Panc1 (cell line): ENCODE results near the gene KLK14. TPM values are rescaled to one million over a fixed set of nuclear protein-coding genes. Genes with fewer than 3 reads are reported as not detected.

Experiments used
- ATAC-seq: fragments of 200-7000 bp; cut with Tn5 transposase; 2 replicates; pipeline ENCODE4 v1.9.1; 2020; ENCODE audit warnings: mild to moderate bottlenecking, moderate library complexity
- BruUV-seq: library from RNA; stranded (reverse); fragments of 400-500 nt; replicated peaks from 2 replicates; lab custom pipeline; 2021; lab: Mats Ljungman, UMichigan
- CTCF ChIA-PET: fragments of 300-600 bp; sonication (Branson Sonifier 250); formaldehyde crosslinking; loops from one replicate; lab custom pipeline; 2022; ENCODE audit warnings: antibody characterized with exemption; lab: Charles Lee
- POLR2A ChIA-PET: fragments of 300-600 bp; sonication (Branson Sonifier 250); formaldehyde crosslinking; loops from one replicate; lab custom pipeline; 2022; ENCODE audit warnings: antibody characterized with exemption; lab: Charles Lee
- DNase-seq: peaks from one replicate; pipeline ENCODE4 v3.0.0-alpha.2; 2010; ENCODE audit warnings: low read depth, low spot score
- H3K27ac ChIP-seq: 2 replicates; pipeline ENCODE4 v1.5.1; 2011; ENCODE audit warnings: mild to moderate bottlenecking, low read length, inconsistent platforms
- H3K27me3 ChIP-seq: fragments of 200-500 bp; sonication (Bioruptor generic); 2 replicates; pipeline ENCODE4 v1.6.0; 2014; ENCODE audit warnings: low read length, inconsistent platforms; ENCODE audit not compliant: control insufficient read depth, insufficient read depth
- H3K36me3 ChIP-seq: fragments of 200-500 bp; sonication (Bioruptor generic); 2 replicates; pipeline ENCODE4 v1.5.1; 2014; ENCODE audit warnings: inconsistent platforms, mild to moderate bottlenecking, low read length, moderate library complexity; ENCODE audit not compliant: control insufficient read depth, insufficient read depth
- H3K4me1 ChIP-seq: 2 replicates; pipeline ENCODE4 v1.5.1; 2011; ENCODE audit warnings: inconsistent platforms, mild to moderate bottlenecking, low read length, moderate library complexity; ENCODE audit not compliant: control insufficient read depth, insufficient read depth
- H3K4me3 ChIP-seq, 2 experiments: 2 replicates each; pipeline ENCODE4 v1.5.1; 2011 to 2012; ENCODE audit warnings: low read depth in 2 of 2, low read length in 2 of 2, mild to moderate bottlenecking in 2 of 2, inconsistent platforms in 1 of 2, moderate library complexity in 1 of 2
- H3K9me3 ChIP-seq: fragments of 200-500 bp; sonication (Bioruptor generic); 2 replicates; pipeline ENCODE4 v1.5.1; 2014; ENCODE audit warnings: low read depth, mild to moderate bottlenecking, inconsistent platforms, low read length, moderate library complexity; ENCODE audit not compliant: control insufficient read depth, insufficient read depth
- POLR2AphosphoS5 ChIP-seq: IDR thresholded peaks from 2 replicates; pipeline ENCODE4 v1.6.1; 2012; ENCODE audit warnings: mild to moderate bottlenecking, low read depth, low read length, moderate library complexity
- SIN3A ChIP-seq: IDR thresholded peaks from 2 replicates; pipeline ENCODE4 v1.6.1; 2012; ENCODE audit warnings: low read depth, mild to moderate bottlenecking, low read length, moderate library complexity, borderline replicate concordance; ENCODE audit not compliant: insufficient read depth
- TCF7L2 ChIP-seq: IDR thresholded peaks from 2 replicates; pipeline ENCODE4 v1.6.1; 2011; ENCODE audit warnings: mild to moderate bottlenecking, low read depth, low read length, inconsistent platforms
- in situ Hi-C: cut with HindIII; loops from 2 replicates; pipeline ENCODE4 v1.10.0; 2016; ENCODE audit warnings: low sequenced_read_pairs, low pct_unique_long_range_greater_than_20kb
- intact Hi-C: fragments of 100-400 bp; cut with micrococcal nuclease; formaldehyde crosslinking; loops from one replicate; pipeline ENCODE4 v1.10.0; 2022; ENCODE audit not compliant: unreplicated experiment
- total RNA-seq: library from RNA; stranded (reverse); gene quantifications from one replicate; pipeline ENCODE4 v1.2.1, GENCODE V29; 2021; ENCODE audit not compliant: unreplicated experiment
- TF ChIP-seq, protein P1 (sequence below): fragments of 450-650 bp; IDR thresholded peaks from 2 replicates; pipeline ENCODE4 v1.5.1; 2017; ENCODE audit warnings: mild to moderate bottlenecking
- TF ChIP-seq, protein P2 (sequence below), 2 experiments: IDR thresholded peaks; 2 replicates each; pipeline ENCODE4 v1.6.1; 2011 to 2012; ENCODE audit warnings: low read depth in 2 of 2, control low read depth in 1 of 2, low read length in 1 of 2, mild to moderate bottlenecking in 1 of 2, moderate library complexity in 1 of 2; ENCODE audit not compliant: insufficient read depth in 1 of 2

Gene KLK14
- total RNA-seq, 1 experiment from 2014 or later = not detected

DNA sequence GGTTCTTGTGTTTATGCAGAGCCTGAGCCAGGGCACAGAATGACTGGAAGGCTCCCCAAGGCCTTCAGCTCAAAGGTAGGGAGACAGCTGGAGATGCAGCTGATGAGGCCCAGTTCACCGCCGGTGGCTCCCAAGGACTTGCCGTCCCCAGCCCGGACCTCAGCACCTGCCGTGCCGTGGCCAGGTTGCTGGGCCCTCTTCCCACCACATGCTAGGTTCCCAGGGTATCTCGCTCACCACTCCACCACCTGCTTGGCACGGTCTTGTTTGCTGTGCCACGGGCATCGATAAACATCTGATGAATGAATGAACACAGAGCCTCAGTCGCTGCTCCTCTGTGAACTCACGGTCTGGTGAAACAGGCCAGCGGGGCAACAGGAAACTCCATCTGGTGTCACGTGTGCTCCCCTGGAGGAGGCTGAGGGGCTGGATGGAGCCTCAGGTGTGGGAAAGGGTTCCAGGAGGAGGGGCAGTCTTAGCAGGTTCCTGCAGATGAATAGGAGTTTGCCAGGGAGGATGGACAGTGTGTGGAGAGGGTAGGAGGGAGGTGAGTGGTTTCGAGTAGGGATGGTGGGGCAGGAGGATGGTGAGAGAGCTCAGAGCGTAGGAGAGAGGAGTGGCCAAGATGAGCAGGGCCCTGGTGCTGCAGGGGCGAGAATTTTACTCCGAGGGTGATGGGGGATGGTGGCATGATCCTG, 3.6 kb upstream of the KLK14 start:
- no TSS peak for BruUV-seq
- CTCF ChIA-PET = no interaction called here
- in situ Hi-C loops = no loop called here
- TF ChIP-seq, protein P1, sequence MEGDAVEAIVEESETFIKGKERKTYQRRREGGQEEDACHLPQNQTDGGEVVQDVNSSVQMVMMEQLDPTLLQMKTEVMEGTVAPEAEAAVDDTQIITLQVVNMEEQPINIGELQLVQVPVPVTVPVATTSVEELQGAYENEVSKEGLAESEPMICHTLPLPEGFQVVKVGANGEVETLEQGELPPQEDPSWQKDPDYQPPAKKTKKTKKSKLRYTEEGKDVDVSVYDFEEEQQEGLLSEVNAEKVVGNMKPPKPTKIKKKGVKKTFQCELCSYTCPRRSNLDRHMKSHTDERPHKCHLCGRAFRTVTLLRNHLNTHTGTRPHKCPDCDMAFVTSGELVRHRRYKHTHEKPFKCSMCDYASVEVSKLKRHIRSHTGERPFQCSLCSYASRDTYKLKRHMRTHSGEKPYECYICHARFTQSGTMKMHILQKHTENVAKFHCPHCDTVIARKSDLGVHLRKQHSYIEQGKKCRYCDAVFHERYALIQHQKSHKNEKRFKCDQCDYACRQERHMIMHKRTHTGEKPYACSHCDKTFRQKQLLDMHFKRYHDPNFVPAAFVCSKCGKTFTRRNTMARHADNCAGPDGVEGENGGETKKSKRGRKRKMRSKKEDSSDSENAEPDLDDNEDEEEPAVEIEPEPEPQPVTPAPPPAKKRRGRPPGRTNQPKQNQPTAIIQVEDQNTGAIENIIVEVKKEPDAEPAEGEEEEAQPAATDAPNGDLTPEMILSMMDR = no peak
- TF ChIP-seq SIN3A (no peak), TCF7L2 (no peak), POLR2AphosphoS5 (no peak)
- TF ChIP-seq, protein P2, sequence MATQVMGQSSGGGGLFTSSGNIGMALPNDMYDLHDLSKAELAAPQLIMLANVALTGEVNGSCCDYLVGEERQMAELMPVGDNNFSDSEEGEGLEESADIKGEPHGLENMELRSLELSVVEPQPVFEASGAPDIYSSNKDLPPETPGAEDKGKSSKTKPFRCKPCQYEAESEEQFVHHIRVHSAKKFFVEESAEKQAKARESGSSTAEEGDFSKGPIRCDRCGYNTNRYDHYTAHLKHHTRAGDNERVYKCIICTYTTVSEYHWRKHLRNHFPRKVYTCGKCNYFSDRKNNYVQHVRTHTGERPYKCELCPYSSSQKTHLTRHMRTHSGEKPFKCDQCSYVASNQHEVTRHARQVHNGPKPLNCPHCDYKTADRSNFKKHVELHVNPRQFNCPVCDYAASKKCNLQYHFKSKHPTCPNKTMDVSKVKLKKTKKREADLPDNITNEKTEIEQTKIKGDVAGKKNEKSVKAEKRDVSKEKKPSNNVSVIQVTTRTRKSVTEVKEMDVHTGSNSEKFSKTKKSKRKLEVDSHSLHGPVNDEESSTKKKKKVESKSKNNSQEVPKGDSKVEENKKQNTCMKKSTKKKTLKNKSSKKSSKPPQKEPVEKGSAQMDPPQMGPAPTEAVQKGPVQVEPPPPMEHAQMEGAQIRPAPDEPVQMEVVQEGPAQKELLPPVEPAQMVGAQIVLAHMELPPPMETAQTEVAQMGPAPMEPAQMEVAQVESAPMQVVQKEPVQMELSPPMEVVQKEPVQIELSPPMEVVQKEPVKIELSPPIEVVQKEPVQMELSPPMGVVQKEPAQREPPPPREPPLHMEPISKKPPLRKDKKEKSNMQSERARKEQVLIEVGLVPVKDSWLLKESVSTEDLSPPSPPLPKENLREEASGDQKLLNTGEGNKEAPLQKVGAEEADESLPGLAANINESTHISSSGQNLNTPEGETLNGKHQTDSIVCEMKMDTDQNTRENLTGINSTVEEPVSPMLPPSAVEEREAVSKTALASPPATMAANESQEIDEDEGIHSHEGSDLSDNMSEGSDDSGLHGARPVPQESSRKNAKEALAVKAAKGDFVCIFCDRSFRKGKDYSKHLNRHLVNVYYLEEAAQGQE (IDR thresholded peaks at IDR 0.05; ENCODE audit: insufficient read depth in 1 of 2, low read depth in 2 of 2, low read length in 1 of 2) = no peak
- no peak overlapping the region for H3K27ac ChIP-seq
- intact Hi-C loops = no loop called here
- no peaks in the 10 kb centered on the region for H3K9me3 ChIP-seq
- no peak for DNase-seq
- no peak overlapping the region for H3K4me3 ChIP-seq
- no peaks in the 10 kb centered on the region for H3K36me3 ChIP-seq
- no peak for ATAC-seq
- H3K27me3 ChIP-seq = no peaks in the 10 kb centered on the region
- no peaks in the 10 kb centered on the region for H3K4me1 ChIP-seq
- POLR2A ChIA-PET = no interaction called here

DNA sequence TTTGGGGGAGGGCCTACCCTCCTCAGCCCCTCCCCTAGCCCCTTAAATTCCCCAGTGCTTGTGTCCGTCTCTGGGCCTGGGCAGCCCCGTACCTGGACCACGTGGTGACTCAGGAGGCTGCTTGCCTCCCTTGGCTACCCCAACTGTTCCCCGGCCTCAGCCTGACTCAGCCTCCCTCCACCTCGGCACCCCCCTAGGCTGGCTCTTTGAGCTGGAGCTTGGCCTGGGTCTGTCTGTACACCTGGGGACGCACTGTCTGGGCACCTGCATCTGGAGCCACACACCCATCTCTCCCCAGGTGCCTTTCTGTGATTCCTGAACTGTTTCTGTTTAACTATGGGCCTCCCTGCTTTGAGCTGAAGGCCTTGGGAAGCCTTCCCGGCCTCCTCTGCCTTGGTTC, 1.8 kb upstream of the KLK14 start:
- TF ChIP-seq, protein P2 (IDR thresholded peaks at IDR 0.05; ENCODE audit: insufficient read depth in 1 of 2, low read depth in 2 of 2, low read length in 1 of 2) = no peak
- TF ChIP-seq SIN3A (no peak), TCF7L2 (no peak), POLR2AphosphoS5 (no peak)
- TF ChIP-seq, protein P1 = no peak
- DNase-seq = no peak
- H3K27me3 ChIP-seq = no peaks in the 10 kb centered on the region
- H3K36me3 ChIP-seq = no peaks in the 10 kb centered on the region
- no peak overlapping the region for H3K27ac ChIP-seq
- H3K4me3 ChIP-seq = no peak overlapping the region
- H3K9me3 ChIP-seq = no peaks in the 10 kb centered on the region
- in situ Hi-C loops = no loop called here
- ATAC-seq = no peak
- intact Hi-C loops = no loop called here
- no peaks in the 10 kb centered on the region for H3K4me1 ChIP-seq
- BruUV-seq = no TSS peak
- CTCF ChIA-PET = interaction anchor here (0.6 kb wide), 1 partner anchor 253 kb away, joined by 6 read pairs; no protein-coding TSS in a partner anchor
- POLR2A ChIA-PET = no interaction called here
